K562 (cell line): ENCODE results near the gene ZFHX2. TPM values are rescaled to one million over a fixed set of nuclear protein-coding genes. Genes with fewer than 3 reads are reported as not detected.

ENCODE experiments used
- ATAC-seq: fragments of 200-7000 bp; cut with Tn5 transposase; 3 replicates; pipeline ENCODE4 v1.9.1; 2020; ENCODE audit warnings: moderate library complexity
- BruUV-seq: library from RNA; stranded (reverse); fragments of 400-500 nt; replicated peaks from 2 replicates; lab custom pipeline; 2021; lab: Mats Ljungman, UMichigan
- CTCF ChIA-PET: fragments of 300-600 bp; formaldehyde crosslinking; extraction: SDS; loops from one replicate; lab custom pipeline; 2021; ENCODE audit warnings: low intra/inter-chr PET ratio; lab: Yijun Ruan, JAX
- POLR2A ChIA-PET: fragments of 300-600, 350-650 bp; sonication (Branson Sonifier 250); formaldehyde crosslinking; extraction: SDS; loops from one replicate; lab custom pipeline; 2021; ENCODE audit warnings: antibody characterized with exemption, inconsistent platforms; lab: Yijun Ruan, JAX
- DNase-seq, 4 experiments: peaks; one replicate each; pipeline versions ENCODE4 v3.0.0 to v3.0.0-alpha.2; 2011 to 2018; ENCODE audit warnings: low spot score in 3 of 4, mixed read lengths in 3 of 4; ENCODE audit errors: extremely low read depth in 1 of 4
- FAIRE-seq: peaks from 2 replicates; lab custom pipeline; 2011; peaks lifted over from hg19 to GRCh38; lab: Jason Lieb, UNC
- H2AFZ ChIP-seq: 2 replicates; pipeline ENCODE4 v1.6.0; 2011; ENCODE audit warnings: low read depth, low read length, control low read depth, inconsistent platforms
- H3K27ac ChIP-seq: fragments of 200-600 bp; 3 replicates; pipeline ENCODE4 v1.8.0; 2011; ENCODE audit warnings: low read depth, mild to moderate bottlenecking, control low read depth, inconsistent platforms, low read length, moderate library complexity, mixed read lengths; ENCODE audit errors: extremely low read depth
- H3K27me3 ChIP-seq, 2 experiments: fragments of 300-600 bp in 1 of 2; 2 replicates in 1 of 2; 3 replicates in 1 of 2; pipeline versions ENCODE4 v1.6.0 to v1.8.0; 2011; ENCODE audit warnings: inconsistent platforms in 2 of 2, low read length in 2 of 2, mild to moderate bottlenecking in 1 of 2, mixed read lengths in 1 of 2, moderate library complexity in 1 of 2; ENCODE audit not compliant: control insufficient read depth in 2 of 2, insufficient read depth in 2 of 2
- H3K36me3 ChIP-seq: fragments of 300-600 bp; 3 replicates; pipeline ENCODE4 v1.8.0; 2011; ENCODE audit warnings: mild to moderate bottlenecking, low read length, inconsistent platforms; ENCODE audit not compliant: control insufficient read depth, insufficient read depth
- H3K4me1 ChIP-seq, 2 experiments: fragments of 200-600 bp in 1 of 2; replicated peaks in 1 of 2; 2 replicates in 1 of 2; 3 replicates in 1 of 2; pipeline versions ENCODE4 v1.5.1 to v1.8.0; 2011; ENCODE audit warnings: inconsistent platforms in 2 of 2, low read length in 2 of 2, mild to moderate bottlenecking in 1 of 2, mixed read lengths in 1 of 2, moderate library complexity in 1 of 2; ENCODE audit not compliant: control insufficient read depth in 2 of 2, insufficient read depth in 2 of 2
- H3K4me2 ChIP-seq: 2 replicates; pipeline ENCODE4 v1.6.1; 2011; ENCODE audit warnings: low read length, control low read depth, inconsistent platforms, mixed read lengths; ENCODE audit not compliant: insufficient read depth
- H3K4me3 ChIP-seq: fragments of 200-600 bp; sonication (generic), shearing (Covaris generic); 2 replicates; pipeline ENCODE4 v1.5.1; 2016; ENCODE audit warnings: control low read depth, inconsistent platforms
- H3K79me2 ChIP-seq: fragments of 200-600 bp; 3 replicates; pipeline ENCODE4 v1.8.0; 2011; ENCODE audit warnings: low read length, inconsistent platforms; ENCODE audit not compliant: control insufficient read depth, insufficient read depth
- H3K9ac ChIP-seq, 2 experiments: 2 replicates each; pipeline versions ENCODE4 v1.6.0 to v1.6.1; 2011; ENCODE audit warnings: low read depth in 2 of 2, low read length in 2 of 2, control low read depth in 1 of 2, inconsistent platforms in 1 of 2, mild to moderate bottlenecking in 1 of 2, mixed read lengths in 1 of 2; ENCODE audit not compliant: insufficient read depth in 1 of 2
- H3K9me1 ChIP-seq: one replicate; pipeline ENCODE4 v1.6.0; 2011; ENCODE audit warnings: inconsistent platforms, mild to moderate bottlenecking, low read length, moderate library complexity; ENCODE audit not compliant: control insufficient read depth, insufficient read depth
- H3K9me3 ChIP-seq: replicated peaks from 2 replicates; pipeline ENCODE4 v1.5.1; 2011; ENCODE audit warnings: low read depth, low read length, inconsistent platforms; ENCODE audit not compliant: control insufficient read depth, insufficient read depth
- H4K20me1 ChIP-seq: replicated peaks from 2 replicates; pipeline ENCODE4 v1.6.1; 2011; ENCODE audit warnings: low read length, inconsistent platforms, mixed read lengths; ENCODE audit not compliant: control insufficient read depth, insufficient read depth
- ZNF121 ChIP-seq: sonication (generic); formaldehyde crosslinking; conservative IDR thresholded peaks from 2 replicates; pipeline ENCODE4 v1.8.0; 2022; ENCODE audit warnings: missing genetic modification reagents
- WGBS: fragments of 100-300 bp; shearing (Covaris generic); methylation state at CpG from one replicate; pipeline ENCODE4 v1.1.6; 2016; ENCODE audit warnings: low coverage, mixed read lengths; ENCODE audit not compliant: insufficient coverage; ENCODE audit errors: missing lambda C conversion rate; 5-methylcytosine and 5-hydroxymethylcytosine counted together
- in situ Hi-C: fragments of 300-500 bp; cut with MboI; formaldehyde crosslinking; loops from 4 replicates; pipeline ENCODE4 v1.15.0; 2018; ENCODE audit warnings: inconsistent platforms, mixed read lengths
- intact Hi-C: fragments of 100-400 bp; cut with micrococcal nuclease; formaldehyde crosslinking; loops from 2 replicates; pipeline ENCODE4 v1.14.2; 2022
- polyA plus RNA-seq, 8 experiments: library from polyadenylated mRNA; depleted of rRNA in 4 of 8; stranded (reverse) in 5 of 8; unstranded in 3 of 8; fragments of >200 nt; fragmentation: Nextera tagmentation in 2 of 8; fragmentation: Illumina TruSeq in 1 of 8; extraction: Ambion mirVana in 2 of 8; extraction: Trizol in 1 of 8; gene quantifications; 2 replicates each; pipeline versions ENCODE4 v1.2.1 to v1.2.3, GENCODE V29; 2011 to 2014; ENCODE audit warnings: inconsistent platforms in 1 of 8, missing spikeins in 1 of 8
- total RNA-seq, 7 experiments: library from RNA; depleted of rRNA in 6 of 7; stranded (reverse); fragments of >200 nt in 6 of 7; fragmentation: Illumina TruSeq in 2 of 7; extraction: Trizol in 2 of 7; gene quantifications; 2 replicates each; pipeline versions ENCODE4 v1.2.1 to v1.2.3, GENCODE V29; 2011 to 2021; ENCODE audit warnings: low replicate concordance in 1 of 7
- TF ChIP-seq, protein P1 (sequence below): sonication (generic); formaldehyde crosslinking; IDR thresholded peaks from 2 replicates; pipeline ENCODE4 v1.8.1; 2023; ENCODE audit warnings: mild to moderate bottlenecking, missing genetic modification reagents

The ZFHX2 gene
- total and polyA plus RNA-seq, 9 of the 15 experiments (the other 6 are each of a cell fraction or from before 2014, with no cell fraction given), result 0.06 to 0.11 (median 0.11) TPM; not detected in 4

DNA sequence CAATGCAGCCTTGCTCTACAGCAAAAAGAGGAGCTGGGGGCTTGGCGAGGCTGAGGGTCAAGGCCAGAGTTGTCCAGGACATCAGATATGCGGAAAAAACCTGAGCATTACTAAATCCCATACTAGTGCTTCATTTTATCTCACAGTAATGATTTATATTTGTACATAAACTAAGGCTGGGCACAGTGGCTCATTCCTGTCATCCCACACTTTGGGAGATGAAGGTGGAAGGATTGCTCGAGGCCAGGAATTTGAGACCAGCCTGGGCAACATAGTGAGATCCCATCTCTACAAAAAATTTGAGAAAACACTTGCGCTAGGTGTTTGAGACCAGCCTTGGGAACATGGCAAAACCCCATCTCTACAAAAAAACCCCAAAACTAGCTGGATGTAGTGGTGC lies 38.6 kb upstream of the ZFHX2 start:
- H3K27me3 ChIP-seq, result no peaks in the 10 kb centered on the region; a peak in 1 of 5 replicates
- no peaks in the 10 kb centered on the region for H3K36me3 ChIP-seq
- H3K27ac ChIP-seq, result no peak overlapping the region
- H3K4me3 ChIP-seq, result no peak overlapping the region
- intact Hi-C loops, result no loop called here
- WGBS, result 50% methylated on average over 2 of the region's 4 CpGs
- ATAC-seq (no peak), FAIRE-seq (no peak)
- CTCF ChIA-PET, result interaction anchor here (0.9 kb wide), 1 partner anchor 21 kb away, joined by 5 read pairs; no protein-coding TSS in a partner anchor
- H3K9ac ChIP-seq, result no peak overlapping the region
- no peaks in the 10 kb centered on the region for H3K79me2 ChIP-seq
- H3K9me1 ChIP-seq, result no peaks in the 10 kb centered on the region
- TF ChIP-seq, protein P1, sequence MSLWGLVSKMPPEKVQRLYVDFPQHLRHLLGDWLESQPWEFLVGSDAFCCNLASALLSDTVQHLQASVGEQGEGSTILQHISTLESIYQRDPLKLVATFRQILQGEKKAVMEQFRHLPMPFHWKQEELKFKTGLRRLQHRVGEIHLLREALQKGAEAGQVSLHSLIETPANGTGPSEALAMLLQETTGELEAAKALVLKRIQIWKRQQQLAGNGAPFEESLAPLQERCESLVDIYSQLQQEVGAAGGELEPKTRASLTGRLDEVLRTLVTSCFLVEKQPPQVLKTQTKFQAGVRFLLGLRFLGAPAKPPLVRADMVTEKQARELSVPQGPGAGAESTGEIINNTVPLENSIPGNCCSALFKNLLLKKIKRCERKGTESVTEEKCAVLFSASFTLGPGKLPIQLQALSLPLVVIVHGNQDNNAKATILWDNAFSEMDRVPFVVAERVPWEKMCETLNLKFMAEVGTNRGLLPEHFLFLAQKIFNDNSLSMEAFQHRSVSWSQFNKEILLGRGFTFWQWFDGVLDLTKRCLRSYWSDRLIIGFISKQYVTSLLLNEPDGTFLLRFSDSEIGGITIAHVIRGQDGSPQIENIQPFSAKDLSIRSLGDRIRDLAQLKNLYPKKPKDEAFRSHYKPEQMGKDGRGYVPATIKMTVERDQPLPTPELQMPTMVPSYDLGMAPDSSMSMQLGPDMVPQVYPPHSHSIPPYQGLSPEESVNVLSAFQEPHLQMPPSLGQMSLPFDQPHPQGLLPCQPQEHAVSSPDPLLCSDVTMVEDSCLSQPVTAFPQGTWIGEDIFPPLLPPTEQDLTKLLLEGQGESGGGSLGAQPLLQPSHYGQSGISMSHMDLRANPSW, result no peak
- peak; percentile 31; the same call in 1 of the 2 replicates for TF ChIP-seq ZNF121 (CRISPR knock-in tag)
- TF ChIP-seq, all 486 proteins: peak for 1
- Histone ChIP-seq H3K4me2 (no peak overlapping the region), H3K9me3 (no peaks in the 10 kb centered on the region), H3K4me1 (peaks cover 5% of the 10 kb centered on the region in 2 experiments; a peak in 3 of 5 replicates), H2AFZ (no peak overlapping the region), H4K20me1 (no peaks in the 10 kb centered on the region)
- BruUV-seq, result no TSS peak
- POLR2A ChIA-PET, result no interaction called here
- no peak for DNase-seq
- in situ Hi-C loops, result no loop called here
